GM19193 (cell line): ENCODE data around the gene PCDHA11.
"Not testable (repeated sequence)": the region's sequence is repeated elsewhere in the genome, so short reads cannot be mapped to it uniquely, and the experiment has no call there.

ENCODE experiments used
- POLR2A ChIP-seq: IDR thresholded peaks from 4 replicates; pipeline ENCODE4 v1.6.1; 2011; ENCODE audit not compliant: insufficient read depth, insufficient read length; ENCODE audit errors: extremely low read depth

The PCDHA11 gene

DNA sequence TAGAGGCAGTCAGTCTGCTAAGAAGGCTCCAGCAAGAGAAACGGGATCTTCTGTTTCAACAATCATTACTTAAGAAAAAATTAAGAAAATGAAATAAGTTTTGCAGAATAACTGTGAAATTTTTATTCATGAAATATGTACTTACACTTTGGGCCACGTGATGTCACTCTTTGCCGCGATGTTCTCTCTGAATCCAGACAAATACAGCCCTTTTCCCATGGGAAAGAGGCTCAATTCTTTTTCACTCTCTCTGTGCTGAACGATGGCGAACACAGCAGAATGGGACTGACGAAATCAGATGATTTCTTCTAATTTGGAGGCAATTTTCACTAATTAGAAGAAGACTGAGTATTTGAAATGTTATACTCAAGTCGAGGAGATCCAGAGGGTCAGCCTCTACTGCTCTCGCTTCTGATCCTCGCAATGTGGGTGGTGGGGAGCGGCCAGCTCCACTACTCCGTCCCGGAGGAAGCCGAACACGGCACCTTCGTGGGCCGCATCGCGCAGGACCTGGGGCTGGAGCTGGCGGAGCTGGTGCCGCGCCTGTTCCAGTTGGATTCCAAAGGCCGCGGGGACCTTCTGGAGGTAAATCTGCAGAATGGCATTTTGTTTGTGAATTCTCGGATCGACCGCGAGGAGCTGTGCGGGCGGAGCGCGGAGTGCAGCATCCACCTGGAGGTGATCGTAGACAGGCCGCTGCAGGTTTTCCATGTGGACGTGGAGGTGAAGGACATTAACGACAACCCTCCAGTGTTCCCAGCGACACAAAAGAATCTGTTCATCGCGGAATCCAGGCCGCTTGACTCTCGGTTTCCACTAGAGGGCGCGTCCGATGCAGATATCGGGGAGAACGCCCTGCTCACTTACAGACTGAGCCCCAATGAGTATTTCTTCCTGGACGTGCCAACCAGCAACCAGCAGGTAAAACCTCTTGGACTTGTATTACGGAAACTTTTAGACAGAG is 20.3 kb upstream of the PCDHA11 start, which contains the start of gene PCDHA9:
PCDHA9 (plus strand) TSS at position 244 of the 964 bp plus-strand sequence; CDS start at position 358, 114 bp downstream.
- TF ChIP-seq POLR2A: not testable (repeated sequence)

DNA sequence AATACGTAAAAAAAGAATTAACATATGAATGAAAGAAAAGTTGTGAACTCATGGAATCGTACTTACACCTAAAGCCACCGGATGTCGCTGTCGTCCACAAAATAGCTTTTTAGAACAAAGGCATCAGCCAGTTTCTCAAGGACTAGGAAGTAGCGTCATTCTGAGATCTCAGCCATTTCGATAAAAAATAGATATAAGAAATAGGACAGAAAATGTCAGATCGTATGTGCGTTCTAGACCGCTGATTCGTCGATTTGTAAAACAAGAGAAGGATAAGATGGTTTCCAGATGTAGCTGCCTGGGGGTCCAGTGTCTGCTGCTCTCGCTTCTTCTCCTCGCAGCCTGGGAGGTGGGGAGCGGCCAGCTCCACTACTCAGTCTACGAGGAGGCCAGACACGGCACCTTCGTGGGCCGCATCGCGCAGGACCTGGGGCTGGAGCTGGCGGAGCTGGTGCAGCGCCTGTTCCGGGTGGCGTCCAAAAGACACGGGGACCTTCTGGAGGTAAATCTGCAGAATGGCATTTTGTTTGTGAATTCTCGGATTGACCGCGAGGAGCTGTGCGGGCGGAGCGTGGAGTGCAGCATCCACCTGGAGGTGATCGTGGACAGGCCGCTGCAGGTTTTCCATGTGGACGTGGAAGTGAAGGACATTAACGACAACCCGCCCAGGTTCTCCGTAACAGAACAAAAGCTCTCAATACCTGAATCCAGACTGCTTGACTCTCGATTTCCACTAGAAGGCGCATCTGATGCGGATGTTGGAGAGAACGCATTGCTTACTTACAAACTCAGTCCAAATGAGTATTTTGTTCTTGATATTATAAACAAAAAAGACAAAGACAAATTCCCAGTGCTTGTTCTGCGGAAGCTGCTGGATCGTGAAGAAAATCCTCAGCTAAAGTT is 12.7 kb upstream of the PCDHA11 start, which contains the start of gene PCDHA10:
PCDHA10 (plus strand) TSS at position 126 of the 903 bp plus-strand sequence; CDS start at position 278, 152 bp downstream.
- no peak for TF ChIP-seq POLR2A

DNA sequence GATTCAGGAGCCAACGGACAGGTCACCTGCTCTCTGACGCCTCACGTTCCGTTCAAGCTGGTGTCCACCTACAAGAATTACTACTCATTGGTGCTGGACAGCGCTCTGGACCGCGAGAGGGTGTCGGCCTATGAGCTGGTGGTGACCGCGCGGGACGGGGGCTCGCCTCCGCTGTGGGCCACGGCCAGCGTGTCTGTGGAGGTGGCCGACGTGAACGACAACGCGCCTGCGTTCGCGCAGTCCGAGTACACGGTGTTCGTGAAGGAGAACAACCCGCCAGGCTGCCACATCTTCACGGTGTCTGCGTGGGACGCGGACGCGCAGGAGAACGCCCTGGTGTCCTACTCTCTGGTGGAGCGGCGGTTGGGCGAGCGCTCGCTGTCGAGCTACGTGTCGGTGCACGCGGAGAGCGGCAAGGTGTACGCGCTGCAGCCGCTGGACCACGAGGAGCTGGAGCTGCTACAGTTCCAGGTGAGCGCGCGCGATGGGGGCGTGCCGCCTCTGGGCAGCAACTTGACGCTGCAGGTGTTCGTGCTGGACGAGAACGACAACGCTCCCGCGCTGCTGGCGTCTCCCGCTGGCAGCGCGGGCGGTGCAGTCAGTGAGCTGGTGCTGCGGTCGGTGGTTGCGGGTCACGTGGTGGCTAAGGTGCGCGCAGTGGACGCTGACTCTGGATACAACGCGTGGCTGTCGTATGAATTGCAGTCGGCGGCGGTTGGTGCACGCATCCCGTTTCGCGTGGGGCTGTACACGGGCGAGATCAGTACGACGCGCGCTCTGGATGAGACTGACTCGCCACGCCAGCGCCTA is 11.4 kb upstream of the PCDHA11 start:
- TF ChIP-seq POLR2A: no peak

DNA sequence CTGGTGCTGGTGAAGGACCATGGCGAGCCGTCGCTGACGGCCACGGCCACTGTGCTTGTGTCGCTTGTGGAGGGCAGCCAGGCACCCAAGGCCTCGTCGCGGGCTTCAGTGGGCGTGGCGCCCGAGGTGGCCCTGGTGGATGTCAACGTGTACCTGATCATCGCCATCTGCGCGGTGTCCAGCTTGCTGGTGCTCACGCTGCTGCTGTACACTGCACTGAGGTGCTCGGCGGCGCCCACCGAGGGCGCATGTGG is 10.8 kb upstream of the PCDHA11 start:
- no peak for TF ChIP-seq POLR2A

DNA sequence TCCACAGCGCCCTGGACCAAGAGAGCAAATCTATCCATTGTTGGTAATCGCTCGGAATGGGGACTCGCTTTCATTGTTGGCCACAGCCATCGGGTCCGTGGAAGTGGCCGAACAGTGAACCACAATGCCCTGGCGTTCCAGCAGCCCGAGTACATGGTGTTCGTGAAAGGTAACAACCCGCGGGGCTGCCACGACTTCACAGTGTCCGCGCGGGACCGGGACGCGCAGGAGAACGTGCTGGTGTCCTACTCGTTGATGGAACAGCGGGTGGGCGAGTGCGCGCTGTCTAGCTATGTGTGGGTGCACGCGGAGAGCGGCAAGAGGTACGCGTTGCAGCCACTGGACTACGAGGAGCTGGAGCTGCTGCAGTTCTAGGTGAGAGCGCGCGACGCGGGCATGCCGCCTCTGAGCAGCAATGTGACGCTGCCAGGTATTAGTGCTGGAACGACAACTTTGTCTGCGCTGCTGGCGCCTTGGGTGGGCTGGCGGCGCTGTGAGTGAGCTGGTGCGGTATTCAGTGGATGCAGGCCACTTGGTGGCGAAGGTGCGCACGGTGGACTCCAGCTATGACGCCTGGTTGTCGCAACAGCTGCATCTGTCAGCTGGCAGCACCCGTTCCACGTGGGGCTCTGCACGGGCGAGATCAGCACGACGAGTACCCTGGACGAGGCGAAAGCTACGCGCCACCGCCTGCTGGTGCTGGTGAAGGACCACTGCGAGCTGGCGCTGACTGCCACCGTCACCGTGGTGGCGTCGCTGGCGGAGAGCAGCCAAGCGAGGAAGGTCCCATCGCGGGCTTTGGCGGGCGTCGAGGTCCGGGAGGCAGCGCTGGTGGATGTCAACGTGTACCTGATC is 6.1 kb upstream of the PCDHA11 start:
- no peak for TF ChIP-seq POLR2A

DNA sequence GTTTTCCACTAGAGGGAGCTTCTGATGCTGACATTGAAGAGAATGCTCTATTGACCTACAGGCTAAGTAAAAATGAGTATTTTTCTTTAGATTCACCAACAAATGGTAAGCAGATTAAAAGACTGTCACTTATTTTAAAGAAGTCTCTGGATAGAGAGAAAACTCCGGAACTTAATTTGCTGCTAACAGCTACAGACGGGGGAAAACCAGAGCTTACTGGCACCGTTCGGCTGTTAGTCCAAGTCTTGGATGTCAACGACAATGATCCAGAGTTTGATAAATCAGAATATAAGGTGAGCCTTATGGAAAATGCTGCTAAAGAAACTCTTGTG is 764 bp downstream of the PCDHA11 start:
- TF ChIP-seq POLR2A: no peak

DNA sequence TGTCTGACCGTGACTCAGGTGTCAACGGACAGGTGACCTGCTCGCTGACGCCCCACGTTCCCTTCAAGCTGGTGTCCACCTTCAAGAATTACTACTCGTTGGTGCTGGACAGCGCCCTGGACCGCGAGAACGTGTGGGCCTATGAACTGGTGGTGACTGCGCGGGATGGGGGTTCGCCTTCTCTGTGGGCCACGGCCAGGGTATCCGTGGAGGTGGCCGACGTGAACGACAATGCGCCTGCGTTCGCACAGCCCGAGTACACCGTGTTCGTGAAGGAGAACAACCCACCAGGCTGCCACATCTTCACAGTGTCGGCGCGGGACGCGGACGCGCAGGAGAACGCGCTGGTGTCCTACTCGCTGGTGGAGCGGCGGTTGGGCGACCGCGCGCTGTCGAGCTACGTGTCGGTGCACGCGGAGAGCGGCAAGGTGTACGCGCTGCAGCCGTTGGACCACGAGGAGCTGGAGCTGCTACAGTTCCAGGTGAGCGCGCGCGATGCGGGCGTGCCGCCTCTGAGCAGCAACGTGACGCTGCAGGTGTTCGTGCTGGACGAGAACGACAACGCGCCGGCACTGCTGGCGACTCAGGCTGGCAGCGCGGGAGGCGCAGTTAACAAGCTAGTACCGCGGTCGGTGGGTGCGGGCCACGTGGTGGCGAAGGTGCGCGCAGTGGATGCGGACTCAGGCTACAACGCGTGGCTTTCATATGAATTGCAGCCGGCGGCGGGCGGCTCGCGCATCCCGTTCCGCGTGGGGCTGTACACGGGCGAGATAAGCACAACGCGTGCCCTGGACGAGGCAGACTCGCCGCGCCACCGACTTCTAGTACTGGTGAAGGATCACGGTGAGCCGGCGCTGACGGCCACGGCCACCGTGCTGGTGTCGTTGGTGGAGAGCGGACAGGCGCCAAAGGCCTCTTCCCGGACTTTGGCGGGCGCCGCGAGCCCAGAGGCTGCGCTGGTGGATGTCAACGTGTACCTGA is 1.8 kb downstream of the PCDHA11 start:
- TF ChIP-seq POLR2A: no peak

DNA sequence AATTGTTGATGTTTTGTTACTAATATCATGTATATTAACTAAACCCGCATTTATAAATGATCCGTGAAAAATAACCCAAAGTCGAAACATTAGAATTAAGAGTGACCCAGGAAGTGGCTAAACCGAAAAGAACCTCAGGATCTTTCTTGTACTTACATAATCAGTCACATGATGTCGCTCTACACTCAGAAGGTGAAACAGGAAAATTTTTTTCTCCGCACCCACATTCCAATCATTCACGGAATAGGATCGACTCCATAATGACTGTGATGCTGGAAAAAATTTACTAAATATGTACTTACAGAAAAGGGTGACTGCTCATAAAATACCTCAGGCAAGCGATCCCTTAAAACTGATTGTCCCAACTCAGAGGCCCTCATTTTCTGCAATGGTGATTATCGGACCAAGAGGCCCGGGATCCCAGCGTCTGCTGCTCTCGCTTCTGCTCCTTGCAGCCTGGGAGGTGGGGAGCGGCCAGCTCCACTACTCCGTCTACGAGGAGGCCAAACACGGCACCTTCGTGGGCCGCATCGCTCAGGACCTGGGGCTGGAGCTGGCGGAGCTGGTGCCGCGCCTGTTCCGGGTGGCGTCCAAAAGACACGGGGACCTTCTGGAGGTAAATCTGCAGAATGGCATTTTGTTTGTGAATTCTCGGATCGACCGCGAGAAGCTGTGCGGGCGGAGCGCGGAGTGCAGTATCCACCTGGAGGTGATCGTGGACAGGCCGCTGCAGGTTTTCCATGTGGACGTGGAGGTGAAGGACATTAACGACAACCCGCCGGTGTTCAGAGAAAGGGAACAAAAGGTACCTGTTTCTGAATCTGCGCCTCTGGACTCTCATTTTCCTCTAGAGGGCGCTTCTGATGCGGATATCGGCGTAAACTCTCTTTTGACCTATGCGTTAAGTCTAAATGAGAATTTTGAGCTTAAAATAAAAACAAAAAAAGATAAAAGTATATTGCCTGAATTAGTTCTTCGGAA is 6.6 kb downstream of the PCDHA11 start, which contains the start of gene PCDHA12:
PCDHA12 (plus strand) TSS at position 224 of the 981 bp plus-strand sequence; CDS start at position 389, 165 bp downstream.
- no peak for TF ChIP-seq POLR2A

DNA sequence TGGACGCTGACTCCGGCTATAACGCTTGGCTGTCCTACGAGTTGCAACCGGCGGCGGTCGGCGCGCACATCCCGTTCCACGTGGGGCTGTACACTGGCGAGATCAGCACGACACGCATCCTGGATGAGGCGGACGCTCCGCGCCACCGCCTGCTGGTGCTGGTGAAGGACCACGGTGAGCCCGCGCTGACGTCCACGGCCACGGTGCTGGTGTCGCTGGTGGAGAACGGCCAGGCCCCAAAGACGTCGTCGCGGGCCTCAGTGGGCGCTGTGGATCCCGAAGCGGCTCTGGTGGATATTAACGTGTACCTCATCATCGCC is 8.5 kb downstream of the PCDHA11 start:
- TF ChIP-seq POLR2A: no peak

DNA sequence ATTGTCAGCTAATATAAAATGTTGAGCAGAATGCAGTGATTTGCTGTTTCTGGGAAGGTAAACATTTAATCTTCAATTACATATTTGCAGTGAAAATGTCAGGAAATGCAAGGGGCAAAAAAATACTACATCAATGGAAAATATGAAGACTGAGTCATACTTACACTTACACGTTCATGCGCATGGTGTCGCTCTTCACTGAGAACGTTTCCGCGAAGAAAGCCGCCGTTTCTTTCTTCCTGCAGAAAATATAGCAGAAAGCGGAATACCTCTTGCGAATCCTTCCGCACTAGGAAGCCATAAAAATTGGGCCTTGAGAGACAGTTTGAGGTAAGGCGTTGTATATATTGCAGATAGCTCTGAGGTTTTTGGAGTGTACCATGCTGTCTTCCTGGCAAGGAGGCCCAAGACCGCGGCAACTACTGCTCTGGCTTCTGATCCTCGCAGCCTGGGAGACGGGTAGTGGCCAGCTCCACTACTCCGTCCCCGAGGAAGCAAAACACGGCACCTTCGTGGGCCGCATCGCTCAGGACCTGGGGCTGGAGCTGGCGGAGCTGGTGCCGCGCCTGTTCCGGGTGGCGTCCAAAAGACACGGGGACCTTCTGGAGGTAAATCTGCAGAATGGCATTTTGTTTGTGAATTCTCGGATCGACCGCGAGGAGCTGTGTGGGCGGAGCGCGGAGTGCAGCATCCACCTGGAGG is 13.3 kb downstream of the PCDHA11 start, which contains the start of gene PCDHA13:
PCDHA13 (plus strand) TSS at position 236 of the 702 bp plus-strand sequence; CDS start at position 381, 145 bp downstream.
- no peak for TF ChIP-seq POLR2A

DNA sequence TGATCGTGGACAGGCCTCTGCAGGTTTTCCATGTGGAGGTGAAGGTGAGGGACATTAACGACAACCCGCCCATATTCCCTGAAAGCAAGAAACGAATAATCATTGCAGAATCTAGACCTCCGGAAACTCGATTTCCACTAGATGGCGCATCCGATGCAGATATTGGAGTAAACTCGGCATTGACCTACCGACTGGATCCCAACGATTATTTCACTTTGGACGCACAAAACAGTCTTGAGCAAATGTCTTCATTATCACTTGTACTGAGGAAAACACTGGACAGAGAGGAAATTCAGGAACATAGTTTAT is 13.8 kb downstream of the PCDHA11 start:
- no peak for TF ChIP-seq POLR2A

DNA sequence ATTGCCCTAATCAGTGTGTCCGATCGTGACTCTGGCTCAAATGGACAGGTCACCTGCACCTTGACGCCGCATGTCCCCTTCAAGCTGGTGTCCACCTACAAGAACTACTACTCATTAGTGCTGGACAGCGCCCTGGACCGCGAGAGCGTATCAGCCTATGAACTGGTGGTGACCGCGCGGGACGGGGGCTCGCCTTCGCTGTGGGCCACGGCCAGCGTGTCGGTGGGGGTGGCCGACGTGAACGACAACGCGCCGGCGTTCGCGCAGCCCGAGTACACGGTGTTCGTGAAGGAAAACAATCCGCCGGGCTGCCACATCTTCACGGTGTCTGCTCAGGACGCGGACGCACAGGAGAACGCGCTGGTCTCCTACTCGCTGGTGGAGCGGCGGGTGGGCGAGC is 14.6 kb downstream of the PCDHA11 start:
- no peak for TF ChIP-seq POLR2A
